Lung (tissue), 12 donors: ENCODE measurements around the gene LSS. TPM values are rescaled to one million over a fixed set of nuclear protein-coding genes. Genes with fewer than 3 reads are reported as not detected.

Experiments used
- ATAC-seq: fragments of 200-7000 bp; cut with Tn5 transposase; one replicate; pipeline ENCODE4 v1.9.1; 2020; ENCODE audit warnings: moderate number of reproducible peaks; ENCODE audit not compliant: insufficient read depth, low FRiP score
- DNase-seq, 3 donors: peaks; one replicate each; pipeline ENCODE4 v3.0.0-alpha.2; 2013 to 2017
- H3K27ac ChIP-seq, 2 donors: one replicate each; pipeline ENCODE4 v1.5.1; 2013; ENCODE audit warnings: mild to moderate bottlenecking in 2 of 2, moderate library complexity in 2 of 2, control low read depth in 1 of 2, inconsistent platforms in 1 of 2, low read depth in 1 of 2, low read length in 1 of 2
- H3K27me3 ChIP-seq, 3 donors: one replicate each; pipeline ENCODE4 v1.5.1; 2013; ENCODE audit warnings: low read length in 2 of 3; ENCODE audit not compliant: control insufficient read depth in 3 of 3, insufficient read depth in 3 of 3
- H3K36me3 ChIP-seq, 4 donors: one replicate each; pipeline ENCODE4 v1.5.1; 2013; ENCODE audit warnings: low read length in 4 of 4, mild to moderate bottlenecking in 1 of 4, moderate library complexity in 1 of 4; ENCODE audit not compliant: control insufficient read depth in 4 of 4, insufficient read depth in 4 of 4
- H3K4me1 ChIP-seq, 5 donors: one replicate each; pipeline ENCODE4 v1.5.1; 2013; ENCODE audit warnings: low read length in 5 of 5, mild to moderate bottlenecking in 2 of 5, moderate library complexity in 1 of 5; ENCODE audit not compliant: control insufficient read depth in 5 of 5, insufficient read depth in 5 of 5
- H3K4me3 ChIP-seq: one replicate; pipeline ENCODE4 v1.5.1; 2013; ENCODE audit warnings: mild to moderate bottlenecking, control low read depth, moderate library complexity
- H3K9ac ChIP-seq, 2 donors: one replicate each; pipeline ENCODE4 v1.5.1; 2013; ENCODE audit warnings: low read length in 2 of 2, control low read depth in 1 of 2; ENCODE audit not compliant: insufficient read depth in 1 of 2
- H3K9me3 ChIP-seq, 4 donors: one replicate each; pipeline ENCODE4 v1.5.1; 2013; ENCODE audit warnings: low read length in 3 of 4, mild to moderate bottlenecking in 1 of 4, moderate library complexity in 1 of 4; ENCODE audit not compliant: control insufficient read depth in 4 of 4, insufficient read depth in 3 of 4
- CTCF ChIP-seq: IDR thresholded peaks from 2 replicates; pipeline ENCODE4 v1.5.1; 2012; ENCODE audit warnings: mild to moderate bottlenecking; ENCODE audit errors: control extremely low read depth, extremely low read depth
- WGBS, 2 donors: extraction: QIAGEN DNeasy Blood & Tissue Kit; methylation state at CpG; one replicate each; pipeline ENCODE4 v1.1.7; 2013; 5-methylcytosine and 5-hydroxymethylcytosine counted together
- polyA plus RNA-seq, 2 donors: library from polyadenylated mRNA; stranded (reverse); fragments of 200-250 nt; gene quantifications; one replicate each; pipeline ENCODE4 v1.2.1, GENCODE V29; 2013
- total RNA-seq, 2 donors: library from RNA; depleted of rRNA in 1 of 2; stranded (reverse); fragments of >200 nt in 1 of 2; gene quantifications; one replicate each; pipeline ENCODE4 v1.2.1, GENCODE V29; 2014 to 2021
- donor health status: control.
- donor health status: control.
- donor health status: Bipolar disorder and iron deficiency.
- donor health status: healthy.
- donor health status: DM: yes; HTN: yes; CAD: no.

Gene LSS
- total and polyA plus RNA-seq, 4 donors: 54.6 to 152 (median 98.8) TPM

- ATAC-seq: no peak
- H3K27me3 ChIP-seq: peaks cover 0 to 5% (median 0%) of the 10 kb centered on the region in 3 donors
- H3K9ac ChIP-seq: no peak overlapping the region
- no peaks in the 10 kb centered on the region for H3K36me3 ChIP-seq
- no peak for DNase-seq
- H3K4me1 ChIP-seq: peaks cover 0 to 12% (median 0%) of the 10 kb centered on the region in 5 donors
- no peak overlapping the region for H3K27ac ChIP-seq
- 91 to 93% methylated on average over 15 of the region's 15 CpGs for WGBS, 2 donors
- H3K4me3 ChIP-seq: no peak overlapping the region
- TF ChIP-seq CTCF: no peak
- peaks cover 0 to 3% (median 0%) of the 10 kb centered on the region in 4 donors for H3K9me3 ChIP-seq
Observed at GRCh38 chr21:46139686-46140085, 88.9 kb downstream of the LSS start.

GRCh38 chr21:46138383-46138970 is 90.1 kb downstream of the LSS start:
- no peaks in the 10 kb centered on the region for H3K36me3 ChIP-seq
- DNase-seq (no peak), ATAC-seq (no peak)
- TF ChIP-seq CTCF: no peak
- WGBS, 2 donors: 81 to 86% methylated on average over 28 of the region's 28 CpGs
- no peak overlapping the region for H3K4me3 ChIP-seq
- peaks cover 0 to 3% (median 0%) of the 10 kb centered on the region in 4 donors for H3K9me3 ChIP-seq
- peaks cover 0 to 7% (median 0%) of the 10 kb centered on the region in 5 donors for H3K4me1 ChIP-seq
- H3K9ac ChIP-seq: no peak overlapping the region
- no peak overlapping the region for H3K27ac ChIP-seq
- peaks cover 0 to 5% (median 0%) of the 10 kb centered on the region in 3 donors for H3K27me3 ChIP-seq

Other genes with a start within 250 kb of the LSS start
- gene COL6A1, start 247.0 kb downstream of the LSS start, total RNA-seq: 100 to 1,000 TPM; 224 to 399 TPM
- gene COL6A1, start 247.0 kb downstream of the LSS start, polyA plus RNA-seq: 100 to 1,000 TPM; 107 to 120 TPM
- gene COL6A2, start 130.7 kb downstream of the LSS start, total RNA-seq: 100 to 1,000 TPM; 350 to 466 TPM
- 100 to 1,000 TPM; 192 to 234 TPM for gene COL6A2, start 130.7 kb downstream of the LSS start, polyA plus RNA-seq
- gene FTCD, start 73.2 kb downstream of the LSS start, total RNA-seq: under 1 TPM; 0.26 to 0.43 TPM
- gene FTCD, start 73.2 kb downstream of the LSS start, polyA plus RNA-seq: under 1 TPM; 0.03 to 0.14 TPM
- 10 to 100 TPM; 10.6 to 15.6 TPM for gene SPATC1L, start 44.3 kb downstream of the LSS start, total RNA-seq
- 10 to 100 TPM in 1 of 2 donors, 1 to 10 TPM in 1; 6.6 to 11.3 TPM for gene SPATC1L, start 44.3 kb downstream of the LSS start, polyA plus RNA-seq
- gene MCM3AP, start 56.8 kb upstream of the LSS start, total RNA-seq: 100 to 1,000 TPM; 114 TPM
- gene MCM3AP, start 56.8 kb upstream of the LSS start, polyA plus RNA-seq: 10 to 100 TPM; 40.7 to 43.8 TPM
- gene YBEY, start 57.6 kb upstream of the LSS start, total RNA-seq: 10 to 100 TPM; 12.7 to 17.4 TPM
- gene YBEY, start 57.6 kb upstream of the LSS start, polyA plus RNA-seq: 10 to 100 TPM in 1 of 2 donors, 1 to 10 TPM in 1; 7.6 to 32.1 TPM
- 10 to 100 TPM; 12.4 to 20.8 TPM for gene C21orf58, start 95.1 kb upstream of the LSS start, total RNA-seq
- gene C21orf58, start 95.1 kb upstream of the LSS start, polyA plus RNA-seq: 1 to 10 TPM; 4.8 to 5.4 TPM
- 10 to 100 TPM; 26.8 to 37.2 TPM for gene PCNT, start 95.4 kb upstream of the LSS start, total RNA-seq
- 10 to 100 TPM in 1 of 2 donors, 1 to 10 TPM in 1; 9.8 to 10.3 TPM for gene PCNT, start 95.4 kb upstream of the LSS start, polyA plus RNA-seq
- gene DIP2A, start 230.1 kb upstream of the LSS start, total RNA-seq: 10 to 100 TPM; 32.6 to 71.4 TPM
- gene DIP2A, start 230.1 kb upstream of the LSS start, polyA plus RNA-seq: 10 to 100 TPM; 15.5 to 24.8 TPM